ENCODE measurements around the gene ERP44.

ERP44 gene

GRCh38 chr9:100101608-100102007 is 2.8 kb upstream of the ERP44 start:
- Histone ChIP-seq H3K4me2 (ENCODE audit: low read depth, low read length, poor library complexity, severe bottlenecking) (no peak overlapping the region), H3K27ac (ENCODE audit: low read depth, low read length) (no peak overlapping the region), H3K79me2 (ENCODE audit: insufficient read depth, low read length) (peaks cover 41% of the 10 kb centered on the region), H3K9ac (ENCODE audit: low read length) (no peak overlapping the region), H3K9me3 (ENCODE audit: insufficient read depth, low read length) (no peaks in the 10 kb centered on the region), H3K9me2 (replicated peaks; ENCODE audit: insufficient read depth, low read length) (no peaks in the 10 kb centered on the region), H3K27me3 (ENCODE audit: low read length) (no peaks in the 10 kb centered on the region), H3K4me3 (ENCODE audit: insufficient read depth, low read length, poor library complexity, severe bottlenecking) (no peak overlapping the region), H3F3A (ENCODE audit: insufficient read depth) (peaks cover 1% of the 10 kb centered on the region; the same call in 1 of the 2 replicates), H3K36me3 (ENCODE audit: low read length) (peaks cover 21% of the 10 kb centered on the region), H4K20me1 (ENCODE audit: low read depth, low read length) (peaks cover 13% of the 10 kb centered on the region), H2AFZ (ENCODE audit: low read depth, low read length, severe bottlenecking) (no peak overlapping the region)
- TF ChIP-seq CTCF (IDR thresholded peaks at IDR 0.05; ENCODE audit: insufficient read depth, low read length, poor library complexity, severe bottlenecking) (no peak), EZH2phosphoT487 (conservative IDR thresholded peaks at IDR 0.05; ENCODE audit: low read length) (no peak)

- Histone ChIP-seq H3K4me2 (ENCODE audit: low read depth, low read length, poor library complexity, severe bottlenecking) (peak overlapping the region; percentile 70), H3F3A (ENCODE audit: insufficient read depth) (peaks cover 11% of the 10 kb centered on the region), H2AFZ (ENCODE audit: low read depth, low read length, severe bottlenecking) (peak overlapping the region; percentile 54), H3K79me2 (ENCODE audit: insufficient read depth, low read length) (peaks cover 55% of the 10 kb centered on the region), H3K27me3 (ENCODE audit: low read length) (no peaks in the 10 kb centered on the region), H4K20me1 (ENCODE audit: low read depth, low read length) (peaks cover 14% of the 10 kb centered on the region), H3K9me3 (ENCODE audit: insufficient read depth, low read length) (no peaks in the 10 kb centered on the region), H3K36me3 (ENCODE audit: low read length) (peaks cover 11% of the 10 kb centered on the region), H3K4me3 (ENCODE audit: insufficient read depth, low read length, poor library complexity, severe bottlenecking) (peak overlapping the region; percentile 91), H3K27ac (ENCODE audit: low read depth, low read length) (peak overlapping the region; percentile 57), H3K9me2 (replicated peaks; ENCODE audit: insufficient read depth, low read length) (no peaks in the 10 kb centered on the region), H3K9ac (ENCODE audit: low read length) (peak overlapping the region; percentile 83)
- no peak for TF ChIP-seq CTCF (IDR thresholded peaks at IDR 0.05; ENCODE audit: insufficient read depth, low read length, poor library complexity, severe bottlenecking)
- TF ChIP-seq EZH2phosphoT487 (conservative IDR thresholded peaks at IDR 0.05; ENCODE audit: low read length): no peak
Observed at GRCh38 chr9:100100146-100100667, 1.4 kb upstream of the ERP44 start.

GRCh38 chr9:100099722-100100042 is 882 bp upstream of the ERP44 start:
- H3K79me2 ChIP-seq (ENCODE audit: insufficient read depth, low read length): peaks cover 60% of the 10 kb centered on the region
- peaks cover 14% of the 10 kb centered on the region for H4K20me1 ChIP-seq (ENCODE audit: low read depth, low read length)
- H3K4me2 ChIP-seq (ENCODE audit: low read depth, low read length, poor library complexity, severe bottlenecking): peak overlapping the region; percentile 70
- H2AFZ ChIP-seq (ENCODE audit: low read depth, low read length, severe bottlenecking): peak overlapping the region; percentile 54
- peak overlapping the region; percentile 91 for H3K4me3 ChIP-seq (ENCODE audit: insufficient read depth, low read length, poor library complexity, severe bottlenecking)
- peak overlapping the region; percentile 83 for H3K9ac ChIP-seq (ENCODE audit: low read length)
- H3K9me2 ChIP-seq (replicated peaks; ENCODE audit: insufficient read depth, low read length): no peaks in the 10 kb centered on the region
- H3K27ac ChIP-seq (ENCODE audit: low read depth, low read length): peak overlapping the region; percentile 57
- peaks cover 7% of the 10 kb centered on the region for H3K36me3 ChIP-seq (ENCODE audit: low read length)
- H3K9me3 ChIP-seq (ENCODE audit: insufficient read depth, low read length): no peaks in the 10 kb centered on the region
- H3F3A ChIP-seq (ENCODE audit: insufficient read depth): peaks cover 13% of the 10 kb centered on the region
- TF ChIP-seq EZH2phosphoT487 (conservative IDR thresholded peaks at IDR 0.05; ENCODE audit: low read length) (no peak), CTCF (IDR thresholded peaks at IDR 0.05; ENCODE audit: insufficient read depth, low read length, poor library complexity, severe bottlenecking) (no peak)
- H3K27me3 ChIP-seq (ENCODE audit: low read length): no peaks in the 10 kb centered on the region
